ENCODE results near the gene LARP1B.

The LARP1B gene

GRCh38 chr4:128232719-128233118 is 171.6 kb downstream of the LARP1B start:
- no peak for DNase-seq (ENCODE audit: low read depth)
- TF ChIP-seq CTCF (conservative IDR thresholded peaks at IDR 0.05; ENCODE audit: low read depth, low read length), result no peak
- H3K4me3 ChIP-seq (ENCODE audit: low read depth, low read length), result no peak overlapping the region

GRCh38 chr4:128234836-128235235 is 173.7 kb downstream of the LARP1B start:
- H3K4me3 ChIP-seq (ENCODE audit: low read depth, low read length), result no peak overlapping the region
- no peak for TF ChIP-seq CTCF (conservative IDR thresholded peaks at IDR 0.05; ENCODE audit: low read depth, low read length)
- DNase-seq (ENCODE audit: low read depth), result no peak

- no peak for DNase-seq (ENCODE audit: low read depth)
- no peak overlapping the region for H3K4me3 ChIP-seq (ENCODE audit: low read depth, low read length)
- no peak for TF ChIP-seq CTCF (conservative IDR thresholded peaks at IDR 0.05; ENCODE audit: low read depth, low read length)
These were observed 179.9 kb downstream of the LARP1B start for GRCh38 chr4:128241019-128241418.

GRCh38 chr4:128241425-128241913 is 180.4 kb downstream of the LARP1B start:
- no peak for TF ChIP-seq CTCF (conservative IDR thresholded peaks at IDR 0.05; ENCODE audit: low read depth, low read length)
- peak; percentile 99 for DNase-seq (ENCODE audit: low read depth)
- no peak overlapping the region for H3K4me3 ChIP-seq (ENCODE audit: low read depth, low read length)

- no peak for TF ChIP-seq CTCF (conservative IDR thresholded peaks at IDR 0.05; ENCODE audit: low read depth, low read length)
- DNase-seq (ENCODE audit: low read depth), result no peak
- H3K4me3 ChIP-seq (ENCODE audit: low read depth, low read length), result no peak overlapping the region
These were observed 180.9 kb downstream of the LARP1B start for GRCh38 chr4:128241981-128242380.

GRCh38 chr4:128242601-128243000 is 181.5 kb downstream of the LARP1B start:
- DNase-seq (ENCODE audit: low read depth), result no peak
- no peak overlapping the region for H3K4me3 ChIP-seq (ENCODE audit: low read depth, low read length)

More at GRCh38 chr4:128242601-128243000, 181.5 kb downstream of the LARP1B start:
- TF ChIP-seq CTCF (conservative IDR thresholded peaks at IDR 0.05; ENCODE audit: low read depth, low read length), result no peak
